H9 (cell line): Measurements from ENCODE around the gene AATK. TPM values are rescaled to one million over a fixed set of nuclear protein-coding genes. Genes with fewer than 3 reads are reported as not detected.

Experiments used
- DNase-seq: peaks from one replicate; pipeline ENCODE4 v3.0.0-alpha.2; 2017
- H2AFZ ChIP-seq: one replicate; pipeline ENCODE4 v1.6.1; 2013; ENCODE audit warnings: mild to moderate bottlenecking, low read length, control low read depth, moderate library complexity
- H2AK5ac ChIP-seq: 2 replicates; pipeline ENCODE4 v1.6.1; 2013; ENCODE audit warnings: low read length, control low read depth, mixed read lengths; ENCODE audit not compliant: insufficient read length
- H2BK120ac ChIP-seq: one replicate; pipeline ENCODE4 v1.6.1; 2013; ENCODE audit warnings: low read depth, mild to moderate bottlenecking, low read length, control low read depth, inconsistent platforms; ENCODE audit not compliant: poor library complexity, severe bottlenecking
- H2BK12ac ChIP-seq: 2 replicates; pipeline ENCODE4 v1.6.1; 2013; ENCODE audit warnings: low read length, control low read depth, mixed read lengths, low read depth; ENCODE audit not compliant: insufficient read length
- H2BK15ac ChIP-seq: 2 replicates; pipeline ENCODE4 v1.6.1; 2013; ENCODE audit warnings: low read depth, low read length, control low read depth
- H2BK20ac ChIP-seq: one replicate; pipeline ENCODE4 v1.6.1; 2013; ENCODE audit warnings: low read depth, mild to moderate bottlenecking, low read length, control low read depth, inconsistent platforms; ENCODE audit not compliant: poor library complexity, severe bottlenecking
- H2BK5ac ChIP-seq: 2 replicates; pipeline ENCODE4 v1.6.1; 2013; ENCODE audit warnings: low read length, control low read depth, mixed read lengths; ENCODE audit not compliant: insufficient read length
- H3K14ac ChIP-seq: 2 replicates; pipeline ENCODE4 v1.6.1; 2013; ENCODE audit warnings: low read length, control low read depth; ENCODE audit not compliant: insufficient read depth
- H3K18ac ChIP-seq: 2 replicates; pipeline ENCODE4 v1.6.1; 2013; ENCODE audit warnings: low read depth, mild to moderate bottlenecking, mixed read lengths, low read length, control low read depth; ENCODE audit not compliant: insufficient read length
- H3K23ac ChIP-seq: 2 replicates; pipeline ENCODE4 v1.6.1; 2013; ENCODE audit warnings: low read length, control low read depth, mixed read lengths, low read depth; ENCODE audit not compliant: insufficient read length
- H3K23me2 ChIP-seq: 2 replicates; pipeline ENCODE4 v1.6.1; 2013; ENCODE audit warnings: low read depth, mild to moderate bottlenecking, mixed read lengths, low read length, control low read depth; ENCODE audit not compliant: insufficient read length, poor library complexity, severe bottlenecking
- H3K27ac ChIP-seq: 2 replicates; pipeline ENCODE4 v1.5.1; 2013; ENCODE audit warnings: low read length, control low read depth, mixed read lengths, low read depth; ENCODE audit not compliant: insufficient read length
- H3K27me3 ChIP-seq: 2 replicates; pipeline ENCODE4 v1.6.1; 2013; ENCODE audit warnings: low read length, control low read depth, inconsistent platforms; ENCODE audit not compliant: insufficient read depth
- H3K4ac ChIP-seq: 2 replicates; pipeline ENCODE4 v1.6.1; 2013; ENCODE audit warnings: low read depth, mild to moderate bottlenecking, control low read depth, inconsistent platforms, low read length, moderate library complexity
- H3K4me1 ChIP-seq: 2 replicates; pipeline ENCODE4 v1.6.1; 2013; ENCODE audit warnings: low read length, control low read depth, inconsistent platforms; ENCODE audit not compliant: insufficient read depth
- H3K4me2 ChIP-seq: 2 replicates; pipeline ENCODE4 v1.6.1; 2013; ENCODE audit warnings: low read length, control low read depth, mixed read lengths; ENCODE audit not compliant: insufficient read length, insufficient read depth
- H3K56ac ChIP-seq: 2 replicates; pipeline ENCODE4 v1.6.1; 2013; ENCODE audit warnings: low read depth, mild to moderate bottlenecking, mixed read lengths, low read length, control low read depth; ENCODE audit not compliant: insufficient read length
- H3K79me1 ChIP-seq: 2 replicates; pipeline ENCODE4 v1.6.1; 2013; ENCODE audit warnings: low read depth, mild to moderate bottlenecking, moderate library complexity, low read length, control low read depth, inconsistent platforms; ENCODE audit not compliant: insufficient read depth, poor library complexity, severe bottlenecking
- H3K79me2 ChIP-seq: 2 replicates; pipeline ENCODE4 v1.6.1; 2013; ENCODE audit warnings: low read length, control low read depth, inconsistent platforms; ENCODE audit not compliant: insufficient read depth
- H3K9ac ChIP-seq: 2 replicates; pipeline ENCODE4 v1.6.1; 2013; ENCODE audit warnings: low read length, control low read depth, mixed read lengths; ENCODE audit not compliant: insufficient read length; ENCODE audit errors: extremely low read depth
- H3K9me3 ChIP-seq: one replicate; pipeline ENCODE4 v1.6.1; 2013; ENCODE audit warnings: low read depth, low read length, inconsistent platforms; ENCODE audit not compliant: control insufficient read depth
- H3T11ph ChIP-seq: one replicate; pipeline ENCODE4 v1.6.1; 2013; ENCODE audit warnings: mild to moderate bottlenecking, low read length, control low read depth, inconsistent platforms
- H4K20me1 ChIP-seq: one replicate; pipeline ENCODE4 v1.6.1; 2013; ENCODE audit not compliant: control insufficient read depth, insufficient read length, insufficient read depth
- H4K5ac ChIP-seq: 2 replicates; pipeline ENCODE4 v1.6.1; 2013; ENCODE audit warnings: low read depth, mild to moderate bottlenecking, mixed read lengths, low read length, control low read depth; ENCODE audit not compliant: insufficient read length
- H4K8ac ChIP-seq: replicated peaks from 2 replicates; pipeline ENCODE4 v1.6.1; 2013; ENCODE audit warnings: low read length, control low read depth, mixed read lengths, low read depth; ENCODE audit not compliant: insufficient read length
- H4K91ac ChIP-seq: 2 replicates; pipeline ENCODE4 v1.6.1; 2013; ENCODE audit warnings: low read depth, mild to moderate bottlenecking, moderate library complexity, mixed read lengths, low read length, control low read depth; ENCODE audit not compliant: insufficient read length
- H3K27ac Mint-ChIP-seq, 3 experiments: 2 replicates in 2 of 3; 3 replicates in 1 of 3; pipeline ENCODE4 v1.8.0; 2020 to 2021; ENCODE audit warnings: mixed read lengths in 3 of 3, mild to moderate bottlenecking in 1 of 3, moderate library complexity in 1 of 3
- H3K27me3 Mint-ChIP-seq: 2 replicates; pipeline ENCODE4 v1.8.0; 2021; ENCODE audit warnings: low read depth, mild to moderate bottlenecking, moderate library complexity, mixed read lengths
- H3K36me3 Mint-ChIP-seq, 3 experiments: 2 replicates in 2 of 3; 3 replicates in 1 of 3; pipeline ENCODE4 v1.8.0; 2020 to 2021; ENCODE audit warnings: low read depth in 3 of 3, mixed read lengths in 3 of 3; ENCODE audit not compliant: insufficient read depth in 1 of 3
- H3K4me1 Mint-ChIP-seq, 2 experiments: 2 replicates each; pipeline ENCODE4 v1.8.0; 2020; ENCODE audit warnings: mixed read lengths in 2 of 2
- H3K4me3 Mint-ChIP-seq, 2 experiments: 2 replicates in 1 of 2; 3 replicates in 1 of 2; pipeline ENCODE4 v1.8.0; 2020 to 2021; ENCODE audit warnings: mild to moderate bottlenecking in 2 of 2, mixed read lengths in 2 of 2, moderate library complexity in 1 of 2
- H3K9me3 Mint-ChIP-seq, 2 experiments: 2 replicates in 1 of 2; 3 replicates in 1 of 2; pipeline ENCODE4 v1.8.0; 2020; ENCODE audit warnings: mild to moderate bottlenecking in 2 of 2, mixed read lengths in 2 of 2, moderate library complexity in 1 of 2
- CTCF ChIP-seq: fragments of 200-600 bp; sonication (generic); conservative IDR thresholded peaks from 3 replicates; pipeline ENCODE4 v1.8.0; 2021; ENCODE audit warnings: antibody characterized with exemption, mild to moderate bottlenecking
- WGBS: extraction: QIAGEN DNeasy Blood & Tissue Kit; methylation state at CpG from one replicate; pipeline ENCODE4 v1.1.7; 2013; ENCODE audit warnings: missing lambda C conversion rate, low lambda C conversion rate, mixed read lengths; ENCODE audit not compliant: insufficient read length; ENCODE audit errors: extremely low coverage; 5-methylcytosine and 5-hydroxymethylcytosine counted together
- microRNA-seq: library from miRNA; unstranded; fragments of <30 nt; microRNA quantifications from one replicate; pipeline ENCODE4, GENCODE V29; 2020; ENCODE audit warnings: borderline microRNAs expressed
- total RNA-seq: library from RNA; stranded (reverse); gene quantifications from 2 replicates; pipeline ENCODE4 v1.2.1, GENCODE V29; 2021

AATK gene
- total RNA-seq, 1 experiment from 2014 or later, result 2.4 TPM

- DNase-seq, result no peak
- H3T11ph ChIP-seq, result no peak overlapping the region
- no peak overlapping the region for H4K8ac ChIP-seq
- Mint-ChIP-seq H3K27me3 (no peaks in the 10 kb centered on the region), H3K4me3 (no peak overlapping the region), H3K36me3 (peaks cover 0 to 2% (median 0%) of the 10 kb centered on the region in 3 experiments; a peak in 3 of 7 replicates), H3K4me1 (peaks cover 16 to 17% of the 10 kb centered on the region in 2 experiments), H3K9me3 (no peaks in the 10 kb centered on the region), H3K27ac (no peak overlapping the region)
- no peaks in the 10 kb centered on the region for H3K79me2 ChIP-seq
- no peak overlapping the region for H2BK12ac ChIP-seq
- H3K4ac ChIP-seq, result no peak overlapping the region
- H2BK20ac ChIP-seq, result no peak overlapping the region
- H3K27ac ChIP-seq, result no peak overlapping the region
- WGBS, result no CpG with 5 or more reads among the region's 20 CpGs
- no peak overlapping the region for H2BK120ac ChIP-seq
- H3K56ac ChIP-seq, result no peak overlapping the region
- H3K4me1 ChIP-seq, result no peaks in the 10 kb centered on the region
- no peak overlapping the region for H2AK5ac ChIP-seq
- no peaks in the 10 kb centered on the region for H3K23me2 ChIP-seq
- no peak overlapping the region for H2BK5ac ChIP-seq
- H3K14ac ChIP-seq, result no peak overlapping the region
- no peaks in the 10 kb centered on the region for H3K27me3 ChIP-seq
- H3K9ac ChIP-seq, result no peak overlapping the region
- no peak overlapping the region for H3K23ac ChIP-seq
- H4K5ac ChIP-seq, result no peak overlapping the region
- no peak overlapping the region for H3K4me2 ChIP-seq
- no peaks in the 10 kb centered on the region for H4K20me1 ChIP-seq
- H3K79me1 ChIP-seq, result no peaks in the 10 kb centered on the region
- TF ChIP-seq CTCF, result no peak
- no peak overlapping the region for H2BK15ac ChIP-seq
- H3K9me3 ChIP-seq, result no peaks in the 10 kb centered on the region
- no peak overlapping the region for H3K18ac ChIP-seq
- H2AFZ ChIP-seq, result no peak overlapping the region
- H4K91ac ChIP-seq, result no peak overlapping the region
Measured at GRCh38 chr17:81067391-81067811, 98.6 kb downstream of the AATK start.

Small RNAs within 50 kb of the gene (microRNA-seq; reads per million reads assigned to microRNA genes)
- not detected for gene MIR1250
- not detected for gene MIR3065
- gene MIR338, result not detected
- not detected for gene MIR657

Other genes starting within 250 kb of the AATK start
- 23.4 and 25.0 TPM in 2 replicates for gene CHMP6, start 174.4 kb downstream of the AATK start, total RNA-seq
- 26.7 and 27.8 TPM in 2 replicates for gene BAIAP2, start 131.1 kb downstream of the AATK start, total RNA-seq
- not detected in 2 replicates for gene PVALEF, start 714 bp downstream of the AATK start, total RNA-seq
- 16.3 and 16.5 TPM in 2 replicates for gene CEP131, start 56.7 kb upstream of the AATK start, total RNA-seq
- gene TEPSIN, start 72.8 kb upstream of the AATK start, total RNA-seq, result 36.2 and 38.8 TPM in 2 replicates
- 53.1 and 60.1 TPM in 2 replicates for gene NDUFAF8, start 73.1 kb upstream of the AATK start, total RNA-seq
- gene SLC38A10, start 129.1 kb upstream of the AATK start, total RNA-seq, result 43.2 and 43.8 TPM in 2 replicates
- 1.7 and 3.1 TPM in 2 replicates for gene BAHCC1, start 229.2 kb upstream of the AATK start, total RNA-seq